ENCODE measurements around the gene FLAD1.

The FLAD1 gene

DNA sequence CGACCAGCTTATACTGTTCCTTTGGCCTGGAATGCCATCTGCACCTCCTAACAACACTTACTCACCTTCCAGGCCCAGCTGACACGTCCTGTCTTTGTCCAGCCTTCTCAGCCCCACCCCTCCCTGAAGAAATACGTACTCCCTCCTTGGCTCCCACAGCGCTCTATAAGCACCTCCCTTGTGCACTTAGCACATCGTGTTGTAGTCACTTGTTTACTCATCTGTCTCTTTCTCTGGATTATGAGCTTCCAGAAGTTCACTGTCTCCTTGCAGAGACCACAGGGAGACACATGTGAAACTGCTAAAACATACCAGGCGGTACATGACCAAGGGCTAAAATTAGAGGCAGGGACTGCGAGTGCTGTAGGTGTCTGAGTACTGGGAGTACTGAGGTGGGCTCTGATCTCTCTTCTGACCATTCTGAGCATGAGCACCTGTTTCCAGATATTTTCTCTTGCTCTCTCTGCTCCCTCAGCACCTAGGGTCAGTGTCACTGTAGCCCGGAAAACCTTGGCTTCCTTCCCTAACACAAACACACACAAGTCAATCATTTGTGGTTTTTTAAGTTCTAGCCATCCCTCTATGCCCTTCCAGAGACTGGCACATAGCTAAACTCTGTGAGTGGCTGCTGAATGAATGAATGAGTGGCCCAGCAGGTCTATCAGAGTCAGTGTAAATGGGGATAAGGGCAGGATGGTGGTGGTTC is 55.6 kb downstream of the FLAD1 start:
- DNase-seq (ENCODE audit: low read depth) = no peak

DNA sequence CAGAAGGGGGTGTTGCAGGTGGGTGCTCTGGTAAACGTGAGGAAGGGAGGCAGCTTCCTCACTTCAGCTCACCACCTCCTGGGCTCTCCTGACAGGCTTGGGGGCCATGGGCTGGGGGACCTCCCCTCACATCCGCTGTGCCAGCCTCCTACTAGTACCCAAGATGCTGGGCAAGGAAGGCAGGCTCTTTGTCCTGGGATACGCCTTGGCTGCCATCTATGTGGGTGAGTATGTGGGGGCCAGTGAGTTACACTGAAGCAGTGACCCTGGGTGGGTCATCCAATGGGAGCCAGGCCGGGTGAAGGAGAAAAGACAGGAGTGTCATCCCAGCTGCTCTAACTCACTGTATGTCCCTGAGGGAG is 56.1 kb downstream of the FLAD1 start:
- DNase-seq (ENCODE audit: low read depth) = no peak

DNA sequence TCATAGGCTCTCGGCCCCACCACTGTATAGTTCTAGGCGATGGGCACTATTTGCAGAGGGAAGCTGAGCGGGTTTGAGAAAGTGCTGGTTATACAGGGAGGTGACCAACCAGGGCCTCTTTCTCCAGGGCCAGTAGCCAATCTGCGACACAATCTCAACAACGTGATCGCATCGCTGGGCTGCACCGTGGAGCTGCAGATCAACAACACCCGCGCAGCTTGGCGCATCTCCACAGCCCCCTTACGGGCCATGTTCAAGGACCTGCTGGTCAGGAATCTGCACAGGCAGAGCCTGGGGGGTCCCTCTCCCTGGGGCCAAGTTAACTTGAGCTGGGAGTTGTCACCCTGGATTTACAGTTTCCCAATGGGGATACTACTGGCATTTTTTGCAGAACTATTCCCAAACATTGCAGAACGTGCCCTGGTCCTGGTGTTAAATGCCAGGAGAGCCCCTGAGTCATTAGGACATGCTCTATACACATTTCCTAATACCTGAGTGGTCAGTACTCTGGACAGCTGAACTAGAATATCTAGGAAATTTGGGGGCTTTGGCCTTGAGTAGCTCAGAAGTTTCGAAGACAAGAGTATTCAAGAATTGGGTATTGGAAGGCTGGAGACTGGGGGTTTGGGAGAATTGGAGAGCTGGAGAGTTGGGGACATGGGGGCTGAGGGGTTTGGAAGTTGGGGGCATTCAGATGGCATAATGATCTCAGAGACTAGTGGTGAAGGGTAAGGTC is 57.4 kb downstream of the FLAD1 start:
- no peak for DNase-seq (ENCODE audit: low read depth)

Data from GM04504 (cell line).